ENCODE results near the gene GPC6.

Gene GPC6

GRCh38 chr13:93955904-93956303 is 729.3 kb downstream of the GPC6 start:
- DNase-seq: no peak

- DNase-seq: no peak
Measured at GRCh38 chr13:93956426-93956825, 729.8 kb downstream of the GPC6 start.

GRCh38 chr13:93957371-93957770 is 730.8 kb downstream of the GPC6 start:
- no peak for DNase-seq

DNA sequence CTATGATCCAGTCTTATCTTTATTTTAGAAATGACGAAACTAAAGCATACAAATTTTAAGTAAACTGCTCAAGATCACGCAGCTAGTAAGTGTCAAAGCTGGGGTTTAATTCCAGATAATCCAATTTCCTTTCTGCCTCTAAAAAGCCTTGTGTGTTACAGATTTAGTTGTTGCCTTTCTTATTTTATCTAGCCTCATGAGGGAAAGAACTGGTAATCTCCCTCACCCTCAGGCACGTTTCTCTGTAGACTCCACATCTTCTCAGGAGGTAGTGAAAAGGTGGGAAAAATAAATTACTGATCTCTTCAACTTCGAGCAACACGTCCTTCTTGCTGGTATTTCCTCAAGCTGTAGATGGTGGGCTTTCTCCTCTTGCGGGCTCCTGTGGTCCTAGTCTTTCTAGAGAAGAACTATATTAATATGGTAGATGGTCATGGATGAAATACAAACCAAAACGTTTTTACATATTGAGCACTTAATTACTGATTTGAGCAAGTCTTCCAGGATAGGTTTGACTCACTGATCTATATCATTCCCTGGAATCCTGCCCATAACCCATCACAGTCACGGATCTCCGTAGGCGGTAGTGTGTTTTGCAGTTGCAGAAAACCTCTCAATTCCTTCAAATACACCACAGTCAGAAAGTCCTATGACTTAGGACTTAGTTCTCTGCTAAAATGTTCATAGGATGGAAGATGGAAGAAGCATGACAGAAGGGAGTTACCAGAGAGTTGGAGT is 733.4 kb downstream of the GPC6 start:
- no peak for DNase-seq

GRCh38 chr13:93963266-93964145 is 736.9 kb downstream of the GPC6 start:
- DNase-seq: no peak

- DNase-seq: no peak
Measured at GRCh38 chr13:93964146-93964512, 737.5 kb downstream of the GPC6 start.

DNA sequence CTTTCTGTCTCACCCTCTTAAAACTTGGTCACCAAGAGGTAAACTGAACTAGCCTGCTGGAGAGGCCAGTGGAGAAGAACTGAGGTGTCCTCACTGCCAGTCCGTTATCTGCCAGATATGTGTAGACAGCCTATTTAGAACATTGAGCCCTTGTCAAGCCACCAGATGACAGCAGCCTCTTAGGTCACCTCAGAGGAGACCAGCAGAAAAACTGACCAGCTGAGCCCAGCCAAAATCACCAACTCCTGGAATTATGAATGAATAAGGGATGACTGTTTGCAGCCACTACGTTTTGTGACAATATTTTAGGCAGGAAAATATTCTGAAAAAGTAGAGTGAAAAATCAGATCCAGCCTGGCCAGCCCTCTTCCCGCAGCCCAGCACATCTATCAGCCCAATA is 739.0 kb downstream of the GPC6 start:
- no peak for DNase-seq

DNA sequence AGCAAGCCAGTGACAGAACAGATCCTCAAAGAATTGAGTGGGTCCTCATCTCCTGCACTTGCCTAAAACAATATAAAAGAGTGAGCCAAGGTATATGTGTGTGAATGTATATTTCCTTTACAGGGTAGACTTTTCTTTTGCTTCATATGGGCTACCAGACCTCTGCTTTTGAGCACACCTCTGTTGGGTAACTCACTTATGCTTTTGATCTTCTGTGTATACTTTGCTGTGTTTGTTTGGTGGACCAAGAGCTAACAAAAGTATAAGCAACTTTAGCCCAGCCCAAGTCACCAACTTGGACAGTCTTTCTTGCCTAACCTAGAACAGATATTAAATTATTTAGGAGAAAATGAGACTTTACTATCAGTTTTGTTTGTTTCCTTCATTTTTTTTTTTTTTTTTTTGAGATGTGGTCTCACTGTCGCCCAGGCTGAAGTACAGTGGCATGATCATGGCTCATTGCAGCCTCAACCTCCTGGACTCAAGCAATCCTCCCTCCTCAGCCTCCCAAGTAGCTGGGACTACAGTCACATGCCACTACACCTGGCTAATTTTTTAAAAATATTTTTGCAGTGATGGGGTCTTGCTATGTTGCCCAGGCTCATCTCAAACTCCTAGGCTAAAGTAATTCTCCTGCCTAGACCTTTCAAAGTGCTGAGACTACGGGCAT is 739.8 kb downstream of the GPC6 start:
- no peak for DNase-seq

DNA sequence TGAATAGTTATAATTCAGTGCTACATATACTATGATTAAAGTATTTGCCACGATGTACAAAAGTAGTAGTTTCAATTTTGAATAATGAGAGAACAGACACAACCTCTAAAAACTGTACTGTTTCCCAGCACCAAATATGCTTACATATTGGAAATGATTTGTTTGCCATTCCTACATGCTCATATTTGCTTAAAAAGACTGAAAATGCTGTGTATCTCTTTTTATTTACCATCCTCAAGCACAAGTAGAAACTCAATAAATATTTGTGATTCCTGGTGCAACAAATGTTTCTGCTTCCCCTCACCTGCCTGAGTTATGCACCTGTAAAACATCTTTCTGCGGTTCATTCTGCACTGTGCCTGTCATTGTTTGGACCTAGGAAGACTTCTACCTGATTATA is 740.7 kb downstream of the GPC6 start:
- DNase-seq: no peak

DNA sequence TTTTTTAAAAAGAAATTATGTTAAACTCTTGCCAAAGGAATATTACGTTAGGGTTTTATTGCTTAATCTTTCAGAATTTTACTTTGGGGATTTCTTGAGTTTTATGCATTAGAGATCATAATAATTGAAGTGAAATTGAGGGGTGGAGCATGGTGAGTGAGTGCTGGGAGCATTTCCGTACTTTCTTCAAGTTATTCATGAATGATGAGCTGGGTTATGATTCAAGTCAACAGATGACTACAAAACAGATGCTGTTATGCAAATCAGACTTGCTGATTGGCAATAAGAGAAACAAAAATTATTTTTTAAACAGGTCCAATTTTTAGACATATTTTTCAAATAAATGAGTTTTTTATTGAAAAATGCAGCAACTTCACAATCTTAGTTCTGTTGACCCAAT is 748.6 kb downstream of the GPC6 start:
- DNase-seq: no peak

- no peak for DNase-seq
Measured at GRCh38 chr13:93976528-93976927, 749.9 kb downstream of the GPC6 start.

- DNase-seq: no peak
Measured at GRCh38 chr13:93977986-93978385, 751.4 kb downstream of the GPC6 start.

- DNase-seq: no peak
Measured at GRCh38 chr13:93981426-93981977, 754.9 kb downstream of the GPC6 start.

- no peak for DNase-seq
Measured at GRCh38 chr13:93982179-93982918, 755.7 kb downstream of the GPC6 start.

- no peak for DNase-seq
Measured at GRCh38 chr13:93984052-93984451, 757.4 kb downstream of the GPC6 start.

- no peak for DNase-seq
Measured at GRCh38 chr13:93984876-93985275, 758.3 kb downstream of the GPC6 start.

DNA sequence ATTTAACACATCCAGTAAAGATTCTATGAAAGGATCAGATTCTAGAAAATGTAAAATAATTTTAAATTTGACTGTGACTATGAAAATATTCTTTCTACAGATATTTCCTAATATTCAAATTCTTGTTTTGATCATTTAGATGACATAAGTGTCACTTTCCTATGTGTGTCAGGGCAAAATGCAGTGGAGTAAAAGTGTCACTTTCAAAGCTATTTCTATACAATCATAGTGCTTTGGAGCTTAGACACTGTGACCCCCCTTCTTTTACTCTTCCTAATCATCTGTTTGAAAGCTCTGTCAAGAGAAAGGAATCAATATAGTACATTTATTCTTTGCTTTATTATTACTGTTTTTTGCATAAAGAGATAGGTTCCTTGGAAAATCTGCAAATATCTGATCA is 760.9 kb downstream of the GPC6 start:
- no peak for DNase-seq

- no peak for DNase-seq
Measured at GRCh38 chr13:93991569-93991968, 765.0 kb downstream of the GPC6 start.

DNA sequence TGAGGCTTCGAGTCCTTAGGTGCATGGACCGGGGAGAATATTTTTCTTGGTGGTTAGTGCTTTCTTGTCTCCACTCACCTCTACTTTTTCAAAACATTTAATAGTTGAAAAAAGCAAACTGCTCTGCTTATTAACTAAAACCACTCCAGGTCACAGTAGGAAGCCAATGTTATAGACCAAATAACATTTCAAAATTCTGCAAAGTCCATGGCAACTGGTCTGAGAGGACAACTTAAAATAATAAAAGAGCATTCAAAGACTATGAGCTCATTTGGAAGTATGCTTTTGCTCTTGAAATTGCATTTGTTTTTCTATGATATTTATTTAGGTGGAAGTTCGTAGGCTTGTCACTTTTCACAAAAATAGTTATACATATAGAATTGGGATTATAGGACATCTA is 769.9 kb downstream of the GPC6 start:
- DNase-seq: no peak

DNA sequence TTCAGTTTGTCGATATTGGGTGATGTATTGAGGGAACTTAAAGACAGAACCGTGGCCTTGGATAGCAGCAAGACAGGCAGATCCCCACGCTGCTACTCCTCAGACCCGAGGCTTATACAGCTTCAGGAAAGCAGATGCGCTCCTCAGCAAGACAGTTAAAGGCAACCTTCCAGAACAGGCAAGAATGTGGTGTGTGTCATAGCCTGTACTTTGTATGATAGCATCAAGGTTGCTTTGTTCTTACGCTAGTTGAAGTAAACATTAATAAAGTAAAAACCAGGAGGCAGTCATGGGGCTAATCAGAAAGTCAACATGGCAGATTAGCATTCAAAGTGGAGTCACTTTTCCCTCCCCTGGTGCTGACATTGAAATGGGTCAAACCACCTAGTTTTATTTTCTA is 779.7 kb downstream of the GPC6 start:
- DNase-seq: no peak

DNA sequence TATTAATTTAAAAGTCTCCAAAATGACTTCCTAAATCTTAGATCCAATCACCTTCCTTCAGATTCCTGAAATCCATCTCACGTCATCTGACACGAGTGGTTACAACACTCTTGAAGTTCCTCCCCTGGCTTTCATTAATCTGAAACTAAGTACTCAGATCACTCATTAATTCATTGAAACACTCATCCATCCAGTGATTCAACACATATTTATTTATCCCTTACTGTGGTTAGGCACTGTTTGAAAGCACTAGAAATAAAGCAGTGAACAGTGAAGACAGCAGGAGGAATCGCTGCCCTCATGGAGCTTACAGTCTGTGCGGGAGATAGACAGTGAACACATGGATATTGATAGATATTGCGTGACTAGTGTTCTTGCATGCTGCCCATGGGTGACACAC is 780.5 kb downstream of the GPC6 start:
- DNase-seq: no peak

GRCh38 chr13:94009701-94010100 is 783.1 kb downstream of the GPC6 start:
- no peak for DNase-seq

DNA sequence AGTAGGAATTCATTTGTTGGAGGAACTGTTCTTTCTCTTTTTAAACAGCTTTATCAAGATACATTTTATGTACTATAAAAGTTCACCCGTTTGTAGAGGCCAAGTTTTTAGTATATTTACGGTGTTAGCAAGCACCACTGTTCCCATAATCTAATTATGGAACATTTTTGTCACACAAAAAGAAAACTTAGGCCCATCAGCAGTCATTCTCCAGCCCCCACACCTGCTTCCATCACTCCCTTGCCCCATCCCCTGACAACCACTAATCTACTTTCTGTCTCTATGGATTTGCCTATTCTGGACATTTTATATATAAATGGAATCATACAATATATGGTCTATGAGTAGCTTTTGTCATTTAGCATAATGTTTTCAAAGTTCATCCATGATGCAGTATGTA is 787.9 kb downstream of the GPC6 start:
- no peak for DNase-seq
